HG02642 (cell line): Measurements from ENCODE around the gene CACNA1H.

ENCODE experiments used
- ATAC-seq: cut with Tn5 transposase; IDR thresholded peaks from one replicate; pipeline ENCODE4 v1.9.1; 2021; ENCODE audit warnings: mild to moderate bottlenecking; ENCODE audit not compliant: unreplicated experiment, poor library complexity

Gene CACNA1H

DNA sequence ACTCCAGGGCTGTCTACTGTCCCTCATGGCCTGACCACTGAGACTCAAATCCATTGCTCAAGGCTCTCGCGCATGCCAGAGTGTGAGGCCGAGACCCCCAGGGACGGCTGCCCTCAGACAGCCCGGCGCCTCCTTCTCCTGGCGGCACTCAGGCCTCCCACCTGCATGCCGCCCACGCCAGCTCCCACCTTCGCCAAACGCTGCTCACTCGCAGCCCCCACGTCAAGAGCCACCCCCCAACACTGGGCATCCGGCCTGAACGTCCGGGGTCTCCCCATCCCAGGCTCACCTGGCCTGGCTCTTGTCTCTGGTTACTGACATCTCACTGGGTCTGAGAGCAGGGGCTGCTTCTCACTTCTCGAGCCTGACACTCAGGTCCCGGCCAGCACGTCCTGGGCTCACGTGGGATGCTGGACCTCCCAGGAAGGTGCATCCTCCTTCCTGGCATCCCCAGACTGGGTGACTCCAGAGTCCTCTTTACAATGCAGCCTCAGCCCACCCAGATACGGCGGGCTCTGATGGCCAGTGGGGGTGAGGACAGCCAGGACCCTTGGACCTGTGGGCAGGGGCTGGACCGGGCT is 12.2 kb upstream of the CACNA1H start:
- no peak for ATAC-seq

DNA sequence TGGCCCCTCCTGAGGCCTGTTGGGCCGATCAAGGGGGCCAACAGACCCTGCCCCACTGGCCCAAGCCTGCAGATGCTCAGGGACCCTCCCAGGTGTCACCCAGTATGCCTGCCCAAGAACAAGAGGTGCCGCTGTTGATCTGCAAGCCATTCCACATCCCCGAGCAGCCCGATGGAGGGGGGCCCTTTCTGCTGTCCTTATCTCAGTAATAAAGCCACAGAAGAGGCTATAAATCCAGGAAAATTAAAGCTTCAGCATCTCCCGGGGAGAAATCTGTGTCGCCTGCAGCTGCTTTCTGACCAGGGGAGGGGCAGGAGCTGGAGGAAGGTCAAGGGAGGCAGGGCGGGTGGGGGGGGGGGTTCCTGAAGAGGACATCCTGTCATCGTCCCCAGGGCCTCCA is 11.7 kb upstream of the CACNA1H start:
- no peak for ATAC-seq

DNA sequence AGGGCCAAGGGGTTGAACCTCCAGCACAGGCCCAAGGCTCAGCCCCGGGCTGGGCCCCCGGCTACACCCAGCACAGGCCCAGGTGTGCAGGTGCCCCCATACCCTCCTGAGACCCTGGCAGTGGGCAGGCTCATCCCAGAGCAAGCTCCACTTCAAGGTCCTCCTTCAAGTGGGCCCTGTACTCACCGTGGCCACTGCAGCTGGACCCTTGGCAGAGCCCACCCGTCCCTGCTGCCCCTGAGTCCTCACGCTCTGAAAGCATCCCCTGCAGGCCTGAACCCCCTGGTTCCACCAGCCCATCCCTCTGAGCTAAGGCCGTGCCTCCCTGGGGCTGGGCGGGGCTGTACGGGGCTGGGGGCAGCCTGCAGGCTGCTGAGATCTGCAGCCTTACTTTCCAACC is 11.2 kb upstream of the CACNA1H start:
- no peak for ATAC-seq

DNA sequence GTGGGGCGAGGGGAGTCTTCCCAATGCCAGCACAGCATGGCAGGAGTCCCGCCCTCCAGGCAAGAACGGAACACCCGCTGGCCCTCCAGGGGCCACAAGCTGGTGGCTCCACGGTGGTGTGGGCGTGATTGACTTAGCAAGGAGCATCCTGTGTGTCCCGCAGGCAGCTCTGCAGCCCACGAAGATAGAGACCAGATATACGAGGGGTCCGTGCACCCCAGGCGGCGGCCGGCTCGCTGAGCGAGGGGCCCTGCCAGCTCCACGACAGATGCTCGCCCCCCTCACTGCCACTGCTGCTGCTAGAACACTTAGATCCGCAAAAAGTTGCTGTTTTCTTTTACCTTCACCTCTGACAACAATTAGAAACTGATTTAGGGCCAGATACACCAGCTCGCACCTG is 10.0 kb upstream of the CACNA1H start:
- no peak for ATAC-seq

DNA sequence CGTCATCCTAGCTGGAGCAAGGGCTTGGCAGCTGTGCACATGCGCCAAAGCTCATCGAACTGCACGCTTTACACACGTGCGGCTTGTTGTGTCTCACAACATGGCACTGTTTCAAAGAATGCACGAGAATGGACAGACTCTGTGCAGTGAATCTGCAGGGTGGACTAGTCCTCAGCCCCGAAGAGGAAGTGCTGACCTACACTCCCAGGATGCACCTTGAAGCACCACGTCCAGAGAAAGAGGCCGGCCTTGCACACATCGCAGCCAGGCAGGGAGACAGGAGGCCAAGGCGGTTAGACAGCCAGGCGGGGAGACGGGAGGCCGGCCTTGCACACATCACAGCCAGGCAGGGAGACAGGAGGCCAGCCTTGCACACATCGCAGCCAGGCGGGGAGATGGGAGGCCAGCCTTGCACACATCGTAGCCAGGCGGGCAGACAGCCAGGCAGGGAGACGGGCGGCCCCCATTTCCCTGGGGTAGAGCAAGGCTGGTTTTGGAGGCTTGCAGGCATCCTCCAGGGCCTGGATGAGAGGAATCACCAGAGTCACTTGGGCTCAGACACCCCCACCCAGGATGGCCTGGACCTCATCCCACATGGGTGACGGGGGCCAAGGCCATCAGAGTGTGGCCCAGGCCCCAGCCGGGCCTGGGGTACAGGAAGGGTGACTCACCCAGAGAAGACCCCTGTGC is 9.0 kb upstream of the CACNA1H start:
- no peak for ATAC-seq

DNA sequence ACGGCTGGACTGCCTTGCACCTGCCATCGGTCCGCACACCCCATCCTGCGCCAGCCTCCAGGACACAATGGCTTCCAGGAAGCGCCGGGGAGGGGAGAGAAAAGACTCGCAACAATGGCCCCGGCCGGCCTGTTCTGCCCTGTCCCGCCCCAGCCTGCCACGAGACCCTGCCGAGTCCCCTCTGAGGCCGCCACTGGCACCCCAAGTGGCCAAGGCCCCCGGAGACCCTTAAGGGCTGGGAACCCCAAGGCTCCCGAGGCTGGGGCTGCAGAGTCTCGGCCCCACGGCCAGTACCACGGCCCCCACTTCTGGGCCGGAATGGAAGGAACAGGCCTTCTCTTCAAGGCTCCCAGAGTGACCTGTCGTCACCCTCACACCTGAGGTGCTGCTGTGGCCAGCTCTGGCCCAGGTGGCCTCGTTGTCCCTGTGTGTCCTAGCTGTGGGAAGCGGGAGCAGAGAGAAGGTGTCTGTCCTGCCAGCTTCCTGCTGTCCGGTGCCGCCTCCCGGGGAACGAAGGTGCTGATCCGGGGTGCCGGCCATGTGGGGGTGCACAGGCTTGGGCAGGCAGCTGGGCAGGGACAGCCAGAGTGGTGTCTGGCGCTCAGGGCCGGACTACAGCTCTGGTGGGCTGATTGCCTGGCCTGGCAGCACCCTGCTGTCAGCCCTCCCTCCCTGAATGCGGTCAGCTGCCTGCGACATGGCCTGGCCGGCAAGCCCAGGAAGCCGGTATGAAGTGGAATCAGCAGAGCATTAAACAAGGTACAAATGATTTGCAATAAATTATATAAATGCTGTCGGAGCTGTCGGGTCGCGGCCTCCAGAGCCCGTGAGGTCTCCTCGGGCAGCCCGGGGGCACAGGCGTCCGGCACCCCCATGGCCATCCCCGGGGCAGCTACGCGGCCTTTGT is 8.2 kb upstream of the CACNA1H start:
- no peak for ATAC-seq

DNA sequence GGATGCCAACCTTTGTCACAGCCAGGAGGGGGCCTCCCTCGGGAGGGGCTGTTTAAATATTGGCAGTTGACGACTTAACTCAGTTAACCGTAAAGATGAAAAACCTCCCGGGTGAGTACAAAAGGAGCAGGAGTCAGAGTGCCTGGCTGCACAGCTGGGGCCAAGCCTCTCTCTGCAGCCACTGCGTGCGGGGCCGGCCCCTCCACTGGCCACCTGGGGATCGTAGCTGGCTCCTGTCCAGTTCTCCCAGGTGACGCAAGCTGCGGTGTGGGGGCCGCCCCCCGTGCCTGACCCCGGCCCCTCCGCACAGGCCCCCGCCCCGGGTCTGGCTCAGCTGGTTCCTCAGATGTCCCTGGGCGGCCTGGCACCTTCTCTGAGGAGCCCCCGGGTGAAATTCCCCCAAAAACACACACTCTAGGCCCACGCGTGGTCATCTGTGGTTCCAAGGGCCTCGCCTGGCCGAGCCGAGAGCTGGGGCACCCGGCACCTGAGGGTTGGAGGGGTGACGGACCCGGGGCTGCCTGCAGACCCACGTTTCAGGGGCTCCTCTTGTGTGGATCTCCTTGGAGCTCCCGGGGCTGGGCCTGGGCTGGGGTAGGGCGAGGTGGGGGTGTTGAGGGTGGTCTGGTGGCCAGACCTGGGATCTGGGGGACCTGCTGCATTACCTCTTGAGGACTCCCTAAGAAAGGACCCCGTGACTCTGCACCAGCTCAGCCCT is 7.4 kb upstream of the CACNA1H start:
- ATAC-seq: no peak

DNA sequence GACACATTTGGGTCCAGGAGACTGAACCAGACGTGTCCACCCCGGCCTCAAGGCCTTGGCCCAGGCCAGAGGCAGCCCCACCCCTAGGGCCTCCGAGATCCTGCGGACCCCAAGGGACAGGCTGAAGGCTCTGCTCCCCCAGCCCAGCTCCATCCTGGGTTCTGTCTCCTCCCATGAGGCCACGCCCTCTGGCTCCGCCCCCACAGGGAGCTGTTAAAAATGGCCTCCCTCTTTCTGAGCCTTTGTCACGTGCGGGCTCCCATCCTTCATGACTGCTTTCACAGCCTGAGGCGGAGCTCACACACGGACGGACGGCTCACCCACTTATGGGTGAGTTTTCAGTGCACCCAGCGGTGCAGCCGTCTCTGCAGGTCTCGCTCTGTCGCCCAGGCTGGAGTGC is 6.5 kb upstream of the CACNA1H start:
- ATAC-seq: no peak

DNA sequence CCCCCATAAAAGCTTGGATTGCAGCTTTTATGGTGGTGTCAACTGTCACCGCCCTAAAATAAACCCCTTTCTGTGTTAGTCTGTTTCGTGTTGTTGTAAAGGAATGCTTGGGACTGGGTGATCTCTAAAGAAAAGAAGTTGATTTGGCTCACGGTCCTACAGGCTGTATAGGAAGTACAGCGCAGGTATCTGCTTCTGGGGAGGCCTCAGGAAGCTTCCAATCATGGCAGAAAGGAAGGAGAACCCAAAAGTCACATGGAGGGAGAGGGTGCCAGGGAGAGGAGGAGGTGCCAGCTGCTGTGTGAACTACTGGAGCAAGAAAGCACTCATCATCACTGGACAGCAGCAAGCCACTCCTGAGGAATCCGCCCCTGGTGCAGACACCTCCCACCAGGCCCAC is 5.9 kb upstream of the CACNA1H start:
- no peak for ATAC-seq

DNA sequence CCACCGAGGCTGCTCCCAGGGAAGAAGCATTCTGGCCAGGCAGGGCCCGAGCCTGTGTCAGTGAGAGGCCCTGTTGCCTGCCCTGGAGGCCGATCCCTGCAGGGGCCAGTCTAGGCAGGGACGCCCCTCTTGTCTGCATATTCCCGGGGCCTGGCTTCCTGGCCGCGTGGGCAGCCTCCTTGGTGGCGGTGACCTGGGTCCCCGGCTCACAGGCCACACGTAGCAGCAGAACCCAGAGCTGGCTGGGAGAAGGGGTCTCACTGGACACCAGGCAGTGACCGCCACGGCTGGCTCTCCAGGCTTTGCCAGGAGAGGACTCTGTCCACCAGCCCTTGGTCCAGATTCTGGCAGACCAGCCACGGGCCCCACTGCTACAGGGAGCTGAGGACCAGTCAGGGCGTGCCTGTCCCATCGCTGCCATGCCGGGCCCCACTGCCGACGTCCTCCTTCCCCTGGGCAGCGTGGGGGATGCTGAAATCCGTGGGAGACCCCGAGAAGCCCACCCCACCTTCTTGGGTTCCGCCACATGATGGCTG is 3.7 kb upstream of the CACNA1H start:
- no peak for ATAC-seq

DNA sequence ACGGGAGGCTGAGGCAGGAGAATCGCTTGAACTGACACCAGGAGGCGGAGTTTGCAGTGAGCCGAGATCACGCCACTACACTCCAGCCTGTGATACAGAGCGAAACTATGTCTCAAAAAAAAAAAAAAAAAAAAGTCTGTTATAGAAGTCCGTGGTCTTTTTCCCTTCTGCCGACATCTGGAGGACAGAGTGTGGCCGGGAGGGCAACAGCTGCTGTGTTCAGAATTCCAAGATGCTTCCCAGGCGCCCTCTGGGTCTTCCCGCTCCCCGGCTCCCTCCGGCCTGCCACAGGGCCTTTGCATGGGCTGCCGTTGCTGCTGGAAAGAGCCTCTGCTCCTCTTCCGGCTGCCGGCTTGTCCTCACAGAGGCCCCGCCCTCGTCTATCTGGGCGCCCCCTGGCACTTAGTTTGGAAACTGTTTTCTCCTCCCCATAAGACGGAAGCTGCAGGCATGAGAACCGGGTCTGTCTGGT is 2.4 kb upstream of the CACNA1H start:
- no peak for ATAC-seq

DNA sequence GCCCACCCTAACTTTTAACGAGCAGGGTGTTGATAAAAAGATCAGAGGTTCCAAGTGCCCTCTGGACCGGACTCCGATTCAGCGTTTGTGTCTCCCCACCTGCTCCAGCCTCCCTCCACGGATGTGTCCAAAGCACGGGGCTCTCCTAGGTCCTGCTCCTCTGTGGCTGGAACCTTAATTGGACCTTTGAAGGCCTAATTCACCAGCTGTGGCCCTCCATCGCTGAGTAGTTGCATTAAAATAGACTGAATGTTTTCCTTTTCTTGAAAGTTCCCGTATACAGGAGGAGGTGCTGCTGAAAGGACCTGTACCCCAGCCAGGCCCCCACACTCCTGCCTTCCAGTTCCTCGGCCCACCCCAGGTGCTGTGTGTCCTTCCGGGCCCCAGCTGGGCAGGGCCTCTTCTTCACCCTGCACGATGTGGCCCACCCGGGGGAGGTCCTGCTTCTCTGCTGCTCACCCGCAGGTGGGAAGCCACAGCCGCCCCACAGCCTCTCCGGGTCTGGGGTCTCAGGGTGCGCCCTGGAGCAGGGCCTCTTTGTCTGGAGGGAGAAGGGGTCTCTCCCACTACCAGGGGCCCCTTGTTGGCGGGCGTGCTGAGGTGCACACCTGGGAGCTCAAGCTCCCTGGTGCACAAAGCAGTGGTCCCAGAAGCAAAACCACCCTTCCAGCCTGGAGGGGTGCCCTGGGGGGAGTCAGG is 1.3 kb upstream of the CACNA1H start:
- ATAC-seq: no peak

DNA sequence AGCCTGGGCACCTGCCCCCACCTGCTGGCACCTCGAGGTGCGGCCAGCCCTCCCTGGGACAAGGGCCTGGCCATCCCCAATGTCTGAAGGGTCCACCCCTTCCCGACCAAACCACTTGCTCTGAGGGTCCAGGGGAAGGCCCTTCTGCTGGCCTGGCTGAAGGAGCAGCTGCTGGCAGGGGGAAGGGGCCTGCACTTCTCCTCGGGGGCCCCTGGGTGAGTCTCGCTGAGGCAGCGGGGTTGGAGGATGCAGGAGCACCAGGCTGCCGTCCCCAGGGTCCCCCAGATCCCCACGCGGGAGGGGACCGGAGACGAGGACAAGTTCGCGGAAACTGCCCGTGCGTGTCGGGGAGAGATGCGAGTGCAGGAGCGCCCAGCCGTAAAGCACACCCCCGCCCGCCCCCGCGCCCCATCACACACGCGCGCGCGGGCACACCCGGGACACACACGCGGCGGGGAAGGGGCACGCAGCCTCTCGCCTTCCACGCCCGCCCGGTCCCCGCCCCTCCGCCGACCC is 725 bp upstream of the CACNA1H start:
- ATAC-seq: no peak

DNA sequence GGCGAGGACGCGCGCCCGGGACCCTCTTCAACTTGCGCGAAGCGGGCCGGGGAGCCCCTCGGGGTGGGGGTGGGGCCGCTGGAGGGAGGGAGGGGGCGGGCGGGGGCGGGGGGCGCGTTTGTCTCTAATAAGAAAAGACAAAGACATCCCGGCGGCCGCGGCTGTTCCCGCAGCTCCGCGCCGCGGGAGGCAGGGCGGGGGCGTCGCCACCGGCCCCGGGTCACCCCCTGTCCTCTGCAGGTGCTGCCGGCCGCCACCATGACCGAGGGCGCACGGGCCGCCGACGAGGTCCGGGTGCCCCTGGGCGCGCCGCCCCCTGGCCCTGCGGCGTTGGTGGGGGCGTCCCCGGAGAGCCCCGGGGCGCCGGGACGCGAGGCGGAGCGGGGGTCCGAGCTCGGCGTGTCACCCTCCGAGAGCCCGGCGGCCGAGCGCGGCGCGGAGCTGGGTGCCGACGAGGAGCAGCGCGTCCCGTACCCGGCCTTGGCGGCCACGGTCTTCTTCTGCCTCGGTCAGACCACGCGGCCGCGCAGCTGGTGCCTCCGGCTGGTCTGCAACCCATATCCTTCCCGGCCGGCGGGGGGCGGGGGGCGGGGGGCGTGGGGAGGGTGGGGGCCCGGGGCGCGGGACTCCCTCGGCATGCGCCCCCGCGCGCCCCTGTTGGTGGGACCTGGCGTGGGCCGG is 714 bp downstream of the CACNA1H start:
- ATAC-seq: no peak

DNA sequence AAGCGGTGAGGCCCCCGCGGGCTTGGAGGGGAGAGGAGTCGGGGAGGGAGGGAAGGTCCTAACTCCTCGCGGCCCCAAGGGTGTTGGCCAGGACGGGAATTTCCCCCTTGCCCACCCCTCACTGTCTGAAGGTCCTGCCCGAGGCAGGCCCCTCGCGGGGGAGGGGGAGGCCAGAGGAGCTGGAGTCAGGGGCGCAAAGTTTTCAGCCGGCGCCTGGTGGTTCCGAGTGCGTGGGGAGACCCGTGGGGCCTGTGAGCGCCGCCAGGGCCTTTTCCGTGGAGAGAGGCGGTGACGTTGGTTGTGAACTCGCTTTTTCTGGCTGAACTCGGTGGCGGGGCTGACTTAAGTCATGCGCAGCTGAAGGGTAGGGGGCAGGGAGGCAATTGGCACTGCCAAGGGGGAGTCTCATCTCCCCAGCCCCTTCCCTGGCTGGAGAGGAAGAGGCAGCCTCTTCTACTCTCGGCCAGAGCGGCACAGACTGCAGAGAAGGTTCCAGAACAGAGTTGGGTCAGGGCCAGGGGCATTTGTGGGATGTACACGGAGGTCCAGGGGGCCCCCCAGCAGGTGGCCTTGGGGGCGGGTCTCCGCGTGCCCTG is 1.5 kb downstream of the CACNA1H start:
- no peak for ATAC-seq

DNA sequence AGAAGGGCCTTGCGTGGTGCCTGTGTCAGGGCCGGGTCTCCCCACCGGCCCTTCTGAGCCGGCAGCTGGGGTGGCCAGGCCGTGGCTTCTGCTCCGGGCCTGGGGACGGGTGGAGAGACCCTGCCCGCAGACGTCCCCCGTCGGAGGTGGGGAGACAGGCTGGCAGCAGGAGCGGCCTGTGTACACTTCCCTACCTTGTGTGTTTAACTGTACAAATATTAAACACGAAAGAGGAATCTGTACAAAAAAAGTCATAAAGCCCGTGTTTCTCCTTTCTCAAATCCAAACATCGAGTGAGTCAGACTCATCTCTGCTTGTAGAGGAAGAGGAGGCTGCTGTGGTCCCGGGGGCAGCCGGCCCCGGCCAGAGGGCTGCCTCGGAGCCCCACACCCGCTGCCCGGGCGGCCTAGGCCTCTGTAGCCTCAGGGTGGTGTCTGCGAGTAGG is 2.0 kb downstream of the CACNA1H start:
- no peak for ATAC-seq

DNA sequence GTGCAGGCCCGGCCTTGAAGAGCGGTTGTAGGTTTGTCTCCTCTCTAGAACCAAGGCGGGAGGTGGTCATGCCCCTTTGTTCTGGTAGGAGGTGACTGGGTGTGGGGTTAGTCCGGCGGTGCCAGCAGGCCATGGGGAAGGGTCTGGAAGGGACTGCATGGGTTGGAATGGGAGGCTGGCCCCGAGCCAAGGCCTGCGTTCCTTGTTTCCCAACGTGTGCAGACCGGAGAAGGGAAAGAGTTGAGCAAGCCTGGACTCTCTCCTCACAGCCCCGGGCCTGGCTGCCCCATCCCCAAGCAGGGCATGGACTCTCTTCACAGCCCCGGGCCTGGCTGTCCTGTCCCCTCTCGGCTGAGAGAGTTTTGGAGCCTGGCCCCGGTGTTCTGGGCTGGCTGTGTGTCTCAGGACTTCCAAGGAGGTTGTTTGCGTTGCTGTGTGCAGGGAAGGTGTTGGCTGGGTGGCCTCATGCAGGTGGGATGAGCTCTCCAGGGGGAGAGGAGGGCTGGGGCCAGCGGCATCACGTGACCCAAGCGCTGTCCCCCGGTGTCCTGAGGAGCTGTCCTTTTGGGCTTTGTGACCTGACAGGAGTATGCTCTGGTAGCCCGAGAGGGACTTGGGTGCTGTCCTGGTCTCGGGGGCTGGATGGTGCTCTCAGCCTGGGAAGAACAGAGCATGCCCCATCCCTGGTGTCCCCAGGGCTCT is 2.6 kb downstream of the CACNA1H start:
- no peak for ATAC-seq
